Right lobe of liver (tissue), 4 donors: ENCODE measurements around the gene DDX1.

Source experiments
- POLR2A ChIP-seq: fragments of 450-650 bp; IDR thresholded peaks from one replicate; pipeline ENCODE4 v1.6.1; 2017; ENCODE audit warnings: antibody characterized with exemption, mild to moderate bottlenecking
- TF ChIP-seq, protein P1 (sequence below), 4 donors: fragments of 200-600 bp in 3 of 4; fragments of 450-650 bp in 1 of 4; IDR thresholded peaks; one replicate each; pipeline versions ENCODE4 v1.5.1 to v1.8.0; 2016 to 2022; ENCODE audit warnings: antibody characterized with exemption in 4 of 4, mild to moderate bottlenecking in 2 of 4
- donor health status: DM: no; HTN: no; CAD: no.
- donor health status: DM: no; HTN: no; CAD: no.
- donor health status: DM: no; HTN: yes; CAD: no.

- TF ChIP-seq, protein P1, sequence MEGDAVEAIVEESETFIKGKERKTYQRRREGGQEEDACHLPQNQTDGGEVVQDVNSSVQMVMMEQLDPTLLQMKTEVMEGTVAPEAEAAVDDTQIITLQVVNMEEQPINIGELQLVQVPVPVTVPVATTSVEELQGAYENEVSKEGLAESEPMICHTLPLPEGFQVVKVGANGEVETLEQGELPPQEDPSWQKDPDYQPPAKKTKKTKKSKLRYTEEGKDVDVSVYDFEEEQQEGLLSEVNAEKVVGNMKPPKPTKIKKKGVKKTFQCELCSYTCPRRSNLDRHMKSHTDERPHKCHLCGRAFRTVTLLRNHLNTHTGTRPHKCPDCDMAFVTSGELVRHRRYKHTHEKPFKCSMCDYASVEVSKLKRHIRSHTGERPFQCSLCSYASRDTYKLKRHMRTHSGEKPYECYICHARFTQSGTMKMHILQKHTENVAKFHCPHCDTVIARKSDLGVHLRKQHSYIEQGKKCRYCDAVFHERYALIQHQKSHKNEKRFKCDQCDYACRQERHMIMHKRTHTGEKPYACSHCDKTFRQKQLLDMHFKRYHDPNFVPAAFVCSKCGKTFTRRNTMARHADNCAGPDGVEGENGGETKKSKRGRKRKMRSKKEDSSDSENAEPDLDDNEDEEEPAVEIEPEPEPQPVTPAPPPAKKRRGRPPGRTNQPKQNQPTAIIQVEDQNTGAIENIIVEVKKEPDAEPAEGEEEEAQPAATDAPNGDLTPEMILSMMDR (IDR thresholded peaks at IDR 0.05) = no peak
- TF ChIP-seq POLR2A = no peak
Measured at GRCh38 chr2:15672961-15673918, 81.6 kb downstream of the DDX1 start.
